OCI-LY7 (cell line): Measurements from ENCODE around the gene ATP5MC2.

Experiments
- CTCF ChIP-seq: fragments of 200-600 bp; sonication (generic); conservative IDR thresholded peaks from 2 replicates; pipeline ENCODE4 v1.5.1; 2014; ENCODE audit warnings: mild to moderate bottlenecking, antibody characterized with exemption, low read length, moderate library complexity, mixed read lengths
- EZH2phosphoT487 ChIP-seq: fragments of 200-600 bp; sonication (generic); IDR thresholded peaks from 2 replicates; pipeline ENCODE4 v1.6.1; 2018; ENCODE audit warnings: low read depth, borderline replicate concordance, mild to moderate bottlenecking, mixed run types, antibody characterized with exemption, low read length, moderate library complexity, mixed read lengths

- TF ChIP-seq CTCF, result no peak
- TF ChIP-seq EZH2phosphoT487, result no peak
Observed at GRCh38 chr12:53653595-53653994, 22.3 kb downstream of the ATP5MC2 start.
